GM23338 (cell line): Measurements from ENCODE around the gene RAX2. TPM values are rescaled to one million over a fixed set of nuclear protein-coding genes. Genes with fewer than 3 reads are reported as not detected.

Experiments used
- ATAC-seq: fragments of 200-7000 bp; cut with Tn5 transposase; 3 replicates; pipeline ENCODE4 v1.9.1; 2020
- DNase-seq: peaks from one replicate; pipeline ENCODE4 v3.0.0-alpha.2; 2015; ENCODE audit warnings: low spot score
- H2AFZ ChIP-seq: fragments of 200-600 bp; sonication (generic); 2 replicates; pipeline ENCODE4 v1.8.0; 2016; ENCODE audit warnings: antibody characterized with exemption, mild to moderate bottlenecking, moderate library complexity
- H3F3A ChIP-seq: fragments of 200-600 bp; sonication (generic); replicated peaks from 2 replicates; pipeline ENCODE4 v1.8.0; 2017; ENCODE audit warnings: antibody characterized with exemption, mixed run types, low read depth
- H3K27ac ChIP-seq: fragments of 200-600 bp; sonication (generic); 2 replicates; pipeline ENCODE4 v1.6.1; 2016; ENCODE audit warnings: low read depth
- H3K27me3 ChIP-seq: fragments of 200-600 bp; sonication (generic); 2 replicates; pipeline ENCODE4 v1.8.0; 2016; ENCODE audit warnings: mild to moderate bottlenecking, mixed run types, moderate library complexity; ENCODE audit not compliant: insufficient read depth
- H3K36me3 ChIP-seq: fragments of 200-600 bp; sonication (generic); 2 replicates; pipeline ENCODE4 v1.8.0; 2016; ENCODE audit warnings: mild to moderate bottlenecking; ENCODE audit not compliant: insufficient read depth
- H3K4me1 ChIP-seq: fragments of 200-600 bp; sonication (generic); 2 replicates; pipeline ENCODE4 v1.8.0; 2016; ENCODE audit warnings: mild to moderate bottlenecking, moderate library complexity; ENCODE audit not compliant: insufficient read depth
- H3K4me2 ChIP-seq: fragments of 200-600 bp; sonication (generic); 2 replicates; pipeline ENCODE4 v1.7.1; 2017; ENCODE audit warnings: mixed run types
- H3K4me3 ChIP-seq: fragments of 200-600 bp; sonication (generic); 2 replicates; pipeline ENCODE4 v1.6.1; 2016; ENCODE audit warnings: mixed run types
- H3K79me2 ChIP-seq: fragments of 200-600 bp; sonication (generic); replicated peaks from 2 replicates; pipeline ENCODE4 v1.8.0; 2017; ENCODE audit warnings: mild to moderate bottlenecking; ENCODE audit not compliant: insufficient read depth
- H3K9me2 ChIP-seq: fragments of 200-600 bp; sonication (generic); 2 replicates; pipeline ENCODE4 v1.8.0; 2017; ENCODE audit not compliant: insufficient read depth
- H4K20me1 ChIP-seq: fragments of 200-600 bp; sonication (generic); replicated peaks from 2 replicates; pipeline ENCODE4 v1.8.0; 2017; ENCODE audit warnings: mild to moderate bottlenecking; ENCODE audit not compliant: insufficient read depth
- H3K27ac Mint-ChIP-seq: 2 replicates; pipeline ENCODE4 v1.8.0; 2020; ENCODE audit warnings: inconsistent platforms, mild to moderate bottlenecking, moderate library complexity, mixed read lengths
- H3K27me3 Mint-ChIP-seq: 3 replicates; pipeline ENCODE4 v1.8.0; 2022; ENCODE audit warnings: low read depth, mild to moderate bottlenecking, moderate library complexity, mixed read lengths, inconsistent platforms; ENCODE audit not compliant: insufficient read depth, poor library complexity
- H3K36me3 Mint-ChIP-seq: 3 replicates; pipeline ENCODE4 v1.8.0; 2021; ENCODE audit warnings: low read depth, mild to moderate bottlenecking, inconsistent platforms, moderate library complexity, mixed read lengths
- H3K4me1 Mint-ChIP-seq: 3 replicates; pipeline ENCODE4 v1.8.0; 2020; ENCODE audit warnings: mild to moderate bottlenecking, inconsistent platforms, mixed read lengths
- H3K4me3 Mint-ChIP-seq: 3 replicates; pipeline ENCODE4 v1.8.0; 2021; ENCODE audit warnings: moderate library complexity, mild to moderate bottlenecking, inconsistent platforms, mixed read lengths
- H3K9me3 Mint-ChIP-seq: 3 replicates; pipeline ENCODE4 v1.8.0; 2020; ENCODE audit warnings: moderate library complexity, mild to moderate bottlenecking, inconsistent platforms, mixed read lengths
- CREB1 ChIP-seq: fragments of 250-450 bp; sonication (Bioruptor Pico); IDR thresholded peaks from 2 replicates; pipeline ENCODE4 v1.5.0; 2020; ENCODE audit warnings: low read depth, mild to moderate bottlenecking, moderate library complexity
- ETS1 ChIP-seq: IDR thresholded peaks from 2 replicates; pipeline ENCODE4 v1.6.1; 2016; ENCODE audit warnings: antibody characterized with exemption
- JUNB ChIP-seq: IDR thresholded peaks from one replicate; pipeline ENCODE4 v1.6.1; 2016; ENCODE audit warnings: antibody characterized with exemption; ENCODE audit not compliant: unreplicated experiment
- NANOG ChIP-seq: IDR thresholded peaks from 2 replicates; pipeline ENCODE4 v1.6.1; 2016; ENCODE audit warnings: antibody characterized with exemption, borderline replicate concordance
- POLR2AphosphoS5 ChIP-seq: IDR thresholded peaks from 2 replicates; pipeline ENCODE4 v1.6.1; 2016; ENCODE audit warnings: antibody characterized with exemption, low read depth
- ZNF331 ChIP-seq: fragments of 250-450 bp; sonication (Bioruptor Pico); IDR thresholded peaks from 2 replicates; pipeline ENCODE4 v1.5.0; 2020; ENCODE audit warnings: low read depth, mild to moderate bottlenecking, moderate library complexity
- ZNF462 ChIP-seq: fragments of 250-450 bp; sonication (Bioruptor Pico); IDR thresholded peaks from 2 replicates; pipeline ENCODE4 v1.5.0; 2020; ENCODE audit warnings: mild to moderate bottlenecking, moderate library complexity
- polyA plus RNA-seq: library from polyadenylated mRNA; unstranded; fragments of >200 nt; fragmentation: Nextera tagmentation; extraction: Ambion mirVana; gene quantifications from 2 replicates; pipeline ENCODE4 v1.2.1, GENCODE V29; 2016
- total RNA-seq: library from RNA; depleted of rRNA; stranded (reverse); fragments of >200 nt; shearing (Covaris generic); gene quantifications from 2 replicates; pipeline ENCODE4 v1.2.3, GENCODE V29; 2014

RAX2 gene
- total and polyA plus RNA-seq, 2 experiments from 2014 or later = 0.13 TPM; not detected in 1

- no peak overlapping the region for H3K27ac ChIP-seq
- H3F3A ChIP-seq = 0 out of 2 replicates have a peak, but pooled peaks cover 4% of the 10 kb centered on the region
- peaks cover 8% of the 10 kb centered on the region for H3K36me3 Mint-ChIP-seq
- ATAC-seq (peak; percentile 54), DNase-seq (no peak)
- H3K4me2 ChIP-seq = no peak overlapping the region
- H3K4me1 ChIP-seq = no peaks in the 10 kb centered on the region
- H3K27me3 Mint-ChIP-seq = peaks cover 7% of the 10 kb centered on the region
- H3K36me3 ChIP-seq = no peaks in the 10 kb centered on the region
- H4K20me1 ChIP-seq = no peaks in the 10 kb centered on the region; the same call in 1 of the 2 replicates
- H3K9me2 ChIP-seq = no peaks in the 10 kb centered on the region
- no peaks in the 10 kb centered on the region for H3K79me2 ChIP-seq
- H3K9me3 Mint-ChIP-seq = no peaks in the 10 kb centered on the region; the same call in 1 of the 3 replicates
- TF ChIP-seq ZNF462 (no peak), NANOG (no peak), CREB1 (CRISPR knock-in tag) (no peak), POLR2AphosphoS5 (no peak), JUNB (no peak), ETS1 (no peak), ZNF331 (CRISPR knock-in tag) (no peak)
- no peak overlapping the region for H3K4me3 ChIP-seq
- H3K4me3 Mint-ChIP-seq = no peak overlapping the region; the same call in 2 of the 3 replicates
- no peak overlapping the region for H2AFZ ChIP-seq
- peaks cover 8% of the 10 kb centered on the region for H3K4me1 Mint-ChIP-seq
- H3K27me3 ChIP-seq = no peaks in the 10 kb centered on the region
- H3K27ac Mint-ChIP-seq = no peak overlapping the region
Measured at GRCh38 chr19:3771000-3771905, 775 bp downstream of the RAX2 start.
